IMR-90 (cell line): Measurements from ENCODE around the gene DHX29. TPM values are rescaled to one million over a fixed set of nuclear protein-coding genes. Genes with fewer than 3 reads are reported as not detected.

Source experiments
- ATAC-seq: fragments of 200-7000 bp; cut with Tn5 transposase; 2 replicates; pipeline ENCODE4 v1.9.1; 2020; ENCODE audit warnings: low read depth, mild to moderate bottlenecking, moderate library complexity
- BruUV-seq: library from RNA; stranded (reverse); fragments of 400-500 nt; replicated peaks from 2 replicates; lab custom pipeline; 2021; lab: Mats Ljungman, UMichigan
- CTCF ChIA-PET: fragments of 300-600 bp; formaldehyde crosslinking; extraction: SDS; loops from one replicate; lab custom pipeline; 2021; ENCODE audit warnings: antibody characterized with exemption; lab: Yijun Ruan, JAX
- POLR2A ChIA-PET: fragments of 300-600 bp; sonication (Branson Sonifier 250); formaldehyde crosslinking; loops from one replicate; lab custom pipeline; 2022; ENCODE audit warnings: antibody characterized with exemption; ENCODE audit not compliant: unreplicated experiment; lab: Charles Lee
- DNase-seq: peaks from one replicate; pipeline ENCODE4 v3.0.0; 2013
- H2AFZ ChIP-seq: replicated peaks from 2 replicates; pipeline ENCODE3; 2013; ENCODE audit warnings: low read length, mild to moderate bottlenecking; ENCODE audit not compliant: poor library complexity
- H2AK5ac ChIP-seq: 2 replicates; pipeline ENCODE4 v1.6.1; 2013; ENCODE audit warnings: low read depth, low read length, inconsistent platforms
- H2AK9ac ChIP-seq: replicated peaks from 2 replicates; pipeline ENCODE3; 2013; ENCODE audit warnings: mild to moderate bottlenecking, low read depth, low read length, moderate library complexity; ENCODE audit not compliant: poor library complexity
- H2BK120ac ChIP-seq: 2 replicates; pipeline ENCODE4 v1.6.1; 2013; ENCODE audit warnings: low read depth, low read length, inconsistent platforms
- H2BK15ac ChIP-seq: 3 replicates; pipeline ENCODE4 v1.6.1; 2013; ENCODE audit warnings: low read depth, low read length, inconsistent platforms
- H2BK20ac ChIP-seq: 2 replicates; pipeline ENCODE4 v1.6.1; 2013; ENCODE audit warnings: low read depth, mild to moderate bottlenecking, inconsistent platforms, low read length, moderate library complexity
- H2BK5ac ChIP-seq: 2 replicates; pipeline ENCODE4 v1.6.1; 2013; ENCODE audit warnings: mild to moderate bottlenecking, low read depth, low read length, inconsistent platforms; ENCODE audit not compliant: poor library complexity, severe bottlenecking
- H3K14ac ChIP-seq: replicated peaks from 2 replicates; pipeline ENCODE4 v1.6.1; 2013; ENCODE audit warnings: low read depth, low read length, inconsistent platforms
- H3K18ac ChIP-seq: 2 replicates; pipeline ENCODE4 v1.6.1; 2013; ENCODE audit warnings: low read depth, low read length, control low read depth
- H3K23ac ChIP-seq: 2 replicates; pipeline ENCODE4 v1.6.1; 2013; ENCODE audit warnings: low read depth, low read length, inconsistent platforms
- H3K27ac ChIP-seq: 2 replicates; pipeline ENCODE4 v1.5.1; 2013; ENCODE audit warnings: mild to moderate bottlenecking, control low read depth, low read length; ENCODE audit not compliant: insufficient read depth
- H3K27me3 ChIP-seq: 2 replicates; pipeline ENCODE4 v1.6.1; 2013; ENCODE audit warnings: low read length; ENCODE audit not compliant: control insufficient read depth, insufficient read depth
- H3K36me3 ChIP-seq: 2 replicates; pipeline ENCODE4 v1.6.1; 2013; ENCODE audit warnings: low read length, mixed read lengths; ENCODE audit not compliant: control insufficient read depth, insufficient read depth
- H3K4ac ChIP-seq: 2 replicates; pipeline ENCODE4 v1.6.1; 2013; ENCODE audit warnings: low read depth, low read length, inconsistent platforms
- H3K4me1 ChIP-seq: 2 replicates; pipeline ENCODE4 v1.6.1; 2013; ENCODE audit warnings: low read length, mixed read lengths; ENCODE audit not compliant: control insufficient read depth, insufficient read depth
- H3K4me2 ChIP-seq: 2 replicates; pipeline ENCODE4 v1.6.1; 2013; ENCODE audit warnings: low read depth, mild to moderate bottlenecking, control low read depth, low read length, moderate library complexity
- H3K4me3 ChIP-seq: 2 replicates; pipeline ENCODE4 v1.5.1; 2013; ENCODE audit warnings: low read depth, mild to moderate bottlenecking, control low read depth, low read length, moderate library complexity; ENCODE audit not compliant: insufficient read depth
- H3K56ac ChIP-seq: 2 replicates; pipeline ENCODE4 v1.6.1; 2013; ENCODE audit warnings: low read length, inconsistent platforms; ENCODE audit not compliant: insufficient read depth; ENCODE audit errors: extremely low read depth
- H3K79me1 ChIP-seq, 2 experiments: 2 replicates each; pipeline ENCODE4 v1.6.1; 2013; ENCODE audit warnings: low read length in 2 of 2, inconsistent platforms in 1 of 2, low read depth in 1 of 2
- H3K9ac ChIP-seq: 2 replicates; pipeline ENCODE4 v1.6.1; 2013; ENCODE audit warnings: low read depth, low read length, control low read depth
- H3K9me1 ChIP-seq: 2 replicates; pipeline ENCODE4 v1.6.1; 2013; ENCODE audit warnings: low read length, inconsistent platforms; ENCODE audit not compliant: insufficient read depth
- H3K9me3 ChIP-seq: 2 replicates; pipeline ENCODE4 v1.6.1; 2013; ENCODE audit warnings: low read length; ENCODE audit not compliant: control insufficient read depth, insufficient read depth
- H4K20me1 ChIP-seq: 2 replicates; pipeline ENCODE4 v1.6.1; 2013; ENCODE audit warnings: low read length, inconsistent platforms; ENCODE audit not compliant: insufficient read depth
- H4K5ac ChIP-seq: 2 replicates; pipeline ENCODE4 v1.6.1; 2013; ENCODE audit warnings: mild to moderate bottlenecking, low read depth, low read length, control low read depth
- H4K8ac ChIP-seq, 2 experiments: 2 replicates each; pipeline ENCODE4 v1.6.1; 2013; ENCODE audit warnings: low read depth in 2 of 2, low read length in 2 of 2, control low read depth in 1 of 2, inconsistent platforms in 1 of 2
- H4K91ac ChIP-seq: 2 replicates; pipeline ENCODE4 v1.6.1; 2013; ENCODE audit warnings: low read depth, low read length, inconsistent platforms; ENCODE audit not compliant: insufficient read depth
- BHLHE40 ChIP-seq: fragments of 150-350 bp; IDR thresholded peaks from 2 replicates; pipeline ENCODE4 v1.6.1; 2016; ENCODE audit warnings: mild to moderate bottlenecking, low read depth, low read length
- CEBPB ChIP-seq: IDR thresholded peaks from 2 replicates; pipeline ENCODE4 v1.6.1; 2012; ENCODE audit warnings: low read depth, low read length, improper control_type of control experiment
- CHD1 ChIP-seq: IDR thresholded peaks from 2 replicates; pipeline ENCODE4 v1.6.1; 2012; ENCODE audit warnings: low read depth, low read length, improper control_type of control experiment
- MAZ ChIP-seq: IDR thresholded peaks from 2 replicates; pipeline ENCODE4 v1.6.1; 2012; ENCODE audit warnings: low read depth, mild to moderate bottlenecking, low read length, improper control_type of control experiment, moderate library complexity, borderline replicate concordance
- MXI1 ChIP-seq: IDR thresholded peaks from 2 replicates; pipeline ENCODE4 v1.6.1; 2012; ENCODE audit warnings: low read depth, mild to moderate bottlenecking, low read length, moderate library complexity, borderline replicate concordance
- NFE2L2 ChIP-seq: fragments of 150-350 bp; IDR thresholded peaks from 2 replicates; pipeline ENCODE4 v1.6.1; 2016; ENCODE audit warnings: low read depth, mild to moderate bottlenecking, low read length
- RAD21 ChIP-seq: IDR thresholded peaks from 2 replicates; pipeline ENCODE4 v1.6.1; 2012; ENCODE audit warnings: low read length, improper control_type of control experiment
- RCOR1 ChIP-seq: IDR thresholded peaks from 2 replicates; pipeline ENCODE4 v1.6.1; 2012; ENCODE audit warnings: mild to moderate bottlenecking, low read length, improper control_type of control experiment; ENCODE audit not compliant: insufficient replicate concordance
- RFX5 ChIP-seq: IDR thresholded peaks from 2 replicates; pipeline ENCODE4 v1.8.0; 2012; ENCODE audit warnings: low read depth, mild to moderate bottlenecking, low read length, moderate library complexity
- SMC3 ChIP-seq: fragments of 150-350 bp; IDR thresholded peaks from 2 replicates; pipeline ENCODE4 v1.6.1; 2016; ENCODE audit warnings: low read depth, mild to moderate bottlenecking, antibody characterized with exemption, low read length, moderate library complexity
- WGBS, 2 experiments: methylation state at CpG; one replicate each; pipeline versions ENCODE4 v1.1.5 to v1.1.7; 2013; ENCODE audit warnings: missing lambda C conversion rate in 2 of 2; ENCODE audit not compliant: insufficient read length in 1 of 2; ENCODE audit errors: extremely low coverage in 2 of 2; 5-methylcytosine and 5-hydroxymethylcytosine counted together
- dilution Hi-C: fragments of 300-500 bp; cut with HindIII; formaldehyde crosslinking; loops from one replicate; pipeline ENCODE4 v1.14.3; 2018; ENCODE audit warnings: low sequenced_read_pairs; ENCODE audit not compliant: unreplicated experiment
- in situ Hi-C: fragments of 300-500 bp; cut with MboI; formaldehyde crosslinking; loops from 3 replicates; pipeline ENCODE4 v1.14.3; 2019; ENCODE audit warnings: low sequenced_read_pairs, inconsistent platforms, mixed read lengths
- intact Hi-C: fragments of 100-400 bp; cut with micrococcal nuclease; formaldehyde crosslinking; loops from 2 replicates; pipeline ENCODE4 v1.10.0; 2022
- polyA plus RNA-seq, 3 experiments: library from polyadenylated mRNA; depleted of rRNA; stranded (reverse); fragments of >200 nt; gene quantifications; 2 replicates each; pipeline ENCODE4 v1.2.3, GENCODE V29; 2012; ENCODE audit warnings: low replicate concordance in 1 of 3
- total RNA-seq: library from RNA; depleted of rRNA; stranded (reverse); fragments of >200 nt; gene quantifications from 2 replicates; pipeline ENCODE4 v1.2.3, GENCODE V29; 2012
- TF ChIP-seq, protein P1 (sequence below): fragments of 150-350 bp; IDR thresholded peaks from 2 replicates; pipeline ENCODE4 v1.6.1; 2017; ENCODE audit warnings: mild to moderate bottlenecking, antibody characterized with exemption, low read length, low read depth

The DHX29 gene
- total and polyA plus RNA-seq, 2 of the 4 experiments (the other 2 are of a cell fraction) = 9.5 to 25.6 TPM

DNA sequence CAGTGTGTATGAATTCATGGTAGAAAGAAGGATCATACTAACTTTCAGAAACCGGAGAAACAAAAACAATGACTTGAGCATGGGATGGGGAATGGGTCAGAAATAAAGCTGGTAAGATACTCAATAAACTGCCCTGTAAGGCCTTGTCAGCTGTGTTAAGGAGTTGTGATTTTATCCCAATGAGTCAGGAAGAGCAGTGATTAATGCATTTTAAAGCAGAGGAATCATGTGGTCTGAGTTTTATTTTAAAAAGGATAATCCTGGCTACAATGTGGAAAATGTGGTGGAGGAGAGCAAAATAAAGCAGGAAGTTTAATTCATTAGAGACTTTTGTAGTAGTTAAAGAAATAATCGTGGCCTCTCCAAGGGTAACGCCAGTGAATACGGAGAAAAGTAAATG, 28.7 kb downstream of the DHX29 start:
- Histone ChIP-seq H3K4me3 (no peak overlapping the region), H3K27me3 (no peaks in the 10 kb centered on the region), H4K8ac (no peak overlapping the region), H3K23ac (no peak overlapping the region), H3K36me3 (peaks cover 28% of the 10 kb centered on the region), H3K9ac (no peak overlapping the region), H2BK20ac (no peak overlapping the region), H2BK15ac (no peak overlapping the region), H3K14ac (no peak overlapping the region), H3K79me1 (peaks cover 3% of the 10 kb centered on the region in 2 experiments; a peak in 2 of 4 replicates), H4K91ac (no peak overlapping the region), H4K5ac (no peak overlapping the region), H4K20me1 (no peaks in the 10 kb centered on the region), H2AK5ac (no peak overlapping the region), H3K4me2 (no peak overlapping the region), H2BK120ac (no peak overlapping the region), H2BK5ac (no peak overlapping the region), H2AFZ (no peak overlapping the region), H3K4ac (no peak overlapping the region), H3K18ac (no peak overlapping the region), H3K4me1 (no peaks in the 10 kb centered on the region), H2AK9ac (no peak overlapping the region), H3K27ac (no peak overlapping the region), H3K56ac (no peak overlapping the region), H3K9me3 (no peaks in the 10 kb centered on the region), H3K9me1 (no peaks in the 10 kb centered on the region)
- TF ChIP-seq, protein P1, sequence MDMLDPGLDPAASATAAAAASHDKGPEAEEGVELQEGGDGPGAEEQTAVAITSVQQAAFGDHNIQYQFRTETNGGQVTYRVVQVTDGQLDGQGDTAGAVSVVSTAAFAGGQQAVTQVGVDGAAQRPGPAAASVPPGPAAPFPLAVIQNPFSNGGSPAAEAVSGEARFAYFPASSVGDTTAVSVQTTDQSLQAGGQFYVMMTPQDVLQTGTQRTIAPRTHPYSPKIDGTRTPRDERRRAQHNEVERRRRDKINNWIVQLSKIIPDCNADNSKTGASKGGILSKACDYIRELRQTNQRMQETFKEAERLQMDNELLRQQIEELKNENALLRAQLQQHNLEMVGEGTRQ = no peak; the same call in 1 of the 2 replicates
- TF ChIP-seq NFE2L2 = no peak
- TF ChIP-seq MAZ = no peak
- no peak for TF ChIP-seq SMC3
- no peak for TF ChIP-seq RAD21
- no peak for TF ChIP-seq RCOR1
- no peak for TF ChIP-seq CHD1
- no peak for TF ChIP-seq RFX5
- no peak for TF ChIP-seq BHLHE40
- no peak for TF ChIP-seq MXI1
- TF ChIP-seq CEBPB = no peak
- dilution Hi-C loops = no loop called here
- no TSS peak for BruUV-seq
- intact Hi-C loops = no loop called here
- in situ Hi-C loops = no loop called here
- WGBS, 2 experiments = 83% methylated on average over 1 of the region's 4 CpGs; no CpG with 5 or more reads in 1 of the 2 experiments
- peak; percentile 75 for DNase-seq
- POLR2A ChIA-PET = no interaction called here
- CTCF ChIA-PET = no interaction called here
- ATAC-seq = peak; percentile 82
